ENCODE results near the gene FSTL3. TPM values are rescaled to one million over a fixed set of nuclear protein-coding genes. Genes with fewer than 3 reads are reported as not detected.

FSTL3 gene
- total RNA-seq, 2 donors from 2014 or later, result 4.1 to 10.1 TPM

DNA sequence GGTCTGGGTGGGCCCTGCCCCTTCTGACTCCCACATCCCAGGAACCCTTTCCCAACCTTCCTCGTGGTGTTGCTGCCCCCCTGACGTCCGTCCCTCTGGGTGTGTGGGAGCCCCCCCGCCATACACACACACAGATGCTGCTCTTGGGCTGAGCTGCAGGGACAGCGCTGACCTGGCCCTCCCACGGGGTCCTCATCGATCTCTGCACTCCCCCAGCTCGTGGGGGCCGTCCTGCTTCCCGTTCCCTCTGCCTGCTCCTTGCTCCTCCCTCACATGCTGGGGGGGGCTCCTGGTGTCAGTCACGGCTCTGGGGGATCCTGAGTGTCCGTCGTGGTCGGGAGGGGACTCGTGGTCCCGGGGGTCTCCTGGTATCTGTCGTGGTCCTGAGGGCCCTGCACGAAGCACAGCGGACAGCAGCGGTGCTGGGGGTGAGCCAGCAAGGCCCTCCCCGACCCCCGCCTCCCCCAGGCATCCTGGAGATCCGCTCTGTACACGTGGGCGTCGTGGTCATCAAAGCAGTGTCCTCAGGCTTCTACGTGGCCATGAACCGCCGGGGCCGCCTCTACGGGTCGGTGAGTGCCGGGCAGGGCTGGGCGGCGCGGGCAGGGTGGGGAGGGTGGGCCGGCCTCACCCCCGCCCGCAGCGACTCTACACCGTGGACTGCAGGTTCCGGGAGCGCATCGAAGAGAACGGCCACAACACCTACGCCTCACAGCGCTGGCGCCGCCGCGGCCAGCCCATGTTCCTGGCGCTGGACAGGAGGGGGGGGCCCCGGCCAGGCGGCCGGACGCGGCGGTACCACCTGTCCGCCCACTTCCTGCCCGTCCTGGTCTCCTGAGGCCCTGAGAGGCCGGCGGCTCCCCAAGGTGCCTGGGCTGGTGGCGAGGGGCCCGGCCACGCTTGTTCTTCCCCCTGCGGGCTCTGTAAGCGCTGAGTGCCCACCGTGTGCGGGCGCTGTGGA, 33.1 kb upstream of the FSTL3 start:
- H3K9me3 Mint-ChIP-seq, result no peaks in the 10 kb centered on the region
- H3K27ac Mint-ChIP-seq, result no peak overlapping the region

DNA sequence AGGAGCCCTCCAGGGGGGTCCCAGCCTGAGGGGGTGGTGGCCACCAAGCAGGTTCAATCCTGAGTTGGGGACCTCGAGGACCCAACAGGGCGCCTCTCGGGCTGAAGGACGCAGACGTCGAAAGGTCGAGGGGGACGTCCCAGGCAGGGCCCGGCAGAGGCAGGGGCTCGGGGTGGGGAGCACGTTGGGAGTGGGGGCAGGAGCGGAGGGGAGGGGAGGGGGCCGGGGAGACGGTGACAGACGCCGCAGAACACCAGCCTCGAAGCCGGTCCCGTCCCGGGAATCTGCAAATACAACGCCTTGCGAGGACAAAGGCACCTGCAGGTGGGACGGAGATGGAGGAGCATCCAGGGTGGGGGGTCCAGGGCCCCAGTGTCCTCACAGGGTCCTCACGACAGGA, 32.5 kb upstream of the FSTL3 start:
- H3K36me3 Mint-ChIP-seq, result no peaks in the 10 kb centered on the region
- H3K9me3 Mint-ChIP-seq, result no peaks in the 10 kb centered on the region
- H3K27ac Mint-ChIP-seq, result no peak overlapping the region
- ATAC-seq (no peak), DNase-seq (ENCODE audit: low spot score in 2 of 2) (no peak)

More for the DNA sequence above, 33.1 kb upstream of the FSTL3 start:
- no peaks in the 10 kb centered on the region for H3K36me3 Mint-ChIP-seq
- DNase-seq (ENCODE audit: low spot score in 2 of 2), result no peak
- no peak for ATAC-seq

DNA sequence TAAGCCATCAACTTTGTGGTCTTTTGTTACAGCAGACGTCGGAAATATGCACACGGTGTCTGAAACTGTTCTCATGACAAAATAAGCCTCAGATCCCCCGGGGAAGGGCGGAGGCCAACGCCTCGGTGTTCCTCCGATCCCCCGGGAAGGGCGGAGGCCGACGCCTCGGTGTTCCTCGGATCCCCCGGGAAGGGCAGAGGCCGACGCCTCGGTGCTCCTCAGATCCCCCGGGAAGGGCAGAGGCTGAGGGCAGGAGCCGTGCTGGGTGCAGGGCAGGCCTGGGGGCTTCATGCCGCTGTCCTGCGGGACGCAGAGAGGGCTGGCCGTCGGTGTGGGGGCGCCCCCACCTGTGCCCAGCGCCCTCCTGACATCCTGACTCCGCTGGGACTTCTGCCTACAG, 31.8 kb upstream of the FSTL3 start:
- DNase-seq (ENCODE audit: low spot score in 2 of 2) (no peak), ATAC-seq (no peak)
- no peaks in the 10 kb centered on the region for H3K9me3 Mint-ChIP-seq
- no peak overlapping the region for H3K27ac Mint-ChIP-seq
- H3K36me3 Mint-ChIP-seq, result no peaks in the 10 kb centered on the region

DNA sequence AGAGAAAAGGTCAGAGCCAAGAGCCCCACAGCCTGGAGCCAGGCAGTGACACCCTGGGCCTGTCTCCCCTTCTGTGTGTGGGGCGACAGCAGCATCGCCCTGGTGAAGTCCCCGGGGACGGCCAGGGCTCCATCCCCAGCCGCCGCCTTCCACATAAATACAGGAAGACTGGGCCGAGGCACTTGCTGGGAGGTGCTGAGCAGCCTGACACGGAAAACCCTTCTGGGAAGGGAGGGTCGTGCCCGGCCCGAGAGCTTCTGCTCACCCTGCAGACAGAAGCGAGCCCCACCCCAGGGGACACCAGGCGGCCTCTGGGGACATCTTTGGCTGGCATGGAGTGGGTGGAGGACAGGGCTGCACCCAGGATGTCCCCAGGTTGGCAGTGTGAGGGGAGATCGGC, 31.4 kb upstream of the FSTL3 start:
- Mint-ChIP-seq H3K36me3 (no peaks in the 10 kb centered on the region), H3K27ac (no peak overlapping the region), H3K9me3 (no peaks in the 10 kb centered on the region)
- DNase-seq (ENCODE audit: low spot score in 2 of 2) (no peak), ATAC-seq (no peak)

DNA sequence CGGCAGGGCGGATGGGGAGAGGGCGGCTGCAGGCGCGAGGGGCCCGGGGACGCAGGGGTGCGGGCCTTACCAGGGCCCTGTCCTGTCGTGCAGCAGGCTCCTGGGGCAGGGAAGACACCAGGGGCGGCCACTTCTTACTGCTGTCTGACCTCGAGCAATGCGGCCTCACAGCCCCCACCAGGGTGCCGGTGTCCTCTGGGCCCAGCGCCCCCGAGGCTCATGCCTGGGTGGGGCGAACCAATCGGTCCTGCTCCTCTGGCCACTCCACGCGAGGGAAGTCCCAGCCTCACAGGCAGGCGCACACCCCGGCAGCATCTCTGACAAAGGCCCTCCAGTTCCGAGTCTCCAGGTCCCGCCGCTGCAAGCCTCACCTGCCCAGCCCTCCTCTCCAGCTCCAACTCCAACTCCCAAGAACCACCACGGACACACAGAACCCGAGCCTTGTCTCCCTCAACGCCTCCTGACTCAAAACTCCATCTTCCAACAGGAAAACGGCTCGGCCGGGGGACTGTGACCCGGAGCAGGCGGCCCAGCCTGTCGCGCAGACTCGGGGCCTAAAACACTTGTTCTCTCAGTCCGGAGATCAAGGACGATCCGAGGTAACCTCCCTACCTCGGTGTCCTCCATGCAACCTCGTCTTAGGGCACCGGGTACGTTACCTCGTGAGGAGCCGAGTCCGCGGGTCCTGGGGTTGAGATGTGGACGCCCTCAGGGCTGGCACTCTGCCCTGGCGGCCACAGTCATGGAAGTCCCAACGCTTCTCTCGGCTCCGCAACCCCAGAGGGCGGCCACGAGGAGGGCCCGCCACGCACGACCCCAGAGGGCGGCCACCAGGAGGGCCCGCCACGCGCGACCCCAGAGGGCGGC, 30.0 kb upstream of the FSTL3 start:
- Mint-ChIP-seq H3K27ac (no peak overlapping the region), H3K9me3 (no peaks in the 10 kb centered on the region), H3K36me3 (no peaks in the 10 kb centered on the region)
- DNase-seq (ENCODE audit: low spot score in 2 of 2) (no peak), ATAC-seq (no peak)

DNA sequence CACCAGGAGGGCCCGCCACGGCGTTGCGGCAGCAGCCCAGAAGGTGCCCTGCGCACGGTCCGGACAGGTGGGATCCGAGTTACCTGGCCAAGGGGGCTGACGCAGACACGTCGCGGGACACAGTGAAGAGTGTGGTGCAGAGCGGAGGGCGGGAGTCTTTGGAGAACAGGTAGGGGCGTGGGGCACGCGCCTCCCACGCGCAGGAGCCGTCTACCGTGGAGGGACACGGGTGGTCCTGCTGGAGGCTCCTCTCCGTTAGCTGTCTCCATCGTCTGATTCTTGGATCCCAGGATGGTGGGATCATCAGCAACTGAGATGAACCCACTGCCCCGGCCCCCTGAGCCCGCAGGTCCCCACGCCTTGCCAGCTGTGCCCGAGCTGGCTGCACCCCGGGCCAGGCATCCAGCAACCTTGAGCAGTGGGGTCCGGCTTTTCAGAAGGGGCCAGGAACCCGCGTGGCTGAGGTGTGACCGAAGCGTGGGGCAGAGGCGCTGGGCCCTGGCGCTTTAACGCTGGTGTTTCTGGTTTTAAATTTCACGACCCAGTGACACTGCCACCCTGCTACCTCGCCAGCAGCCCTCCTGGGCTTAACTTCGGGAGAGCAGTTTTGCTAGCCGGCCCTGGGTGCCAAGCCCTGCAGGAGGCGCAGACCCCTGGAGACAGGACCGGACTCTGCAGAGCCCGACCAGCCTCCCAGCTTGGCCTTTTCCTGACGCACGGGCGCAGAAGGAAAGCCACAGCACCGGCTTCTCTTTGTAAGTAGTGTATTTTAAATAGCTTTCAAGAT, 29.2 kb upstream of the FSTL3 start:
- H3K9me3 Mint-ChIP-seq, result no peaks in the 10 kb centered on the region
- H3K36me3 Mint-ChIP-seq, result no peaks in the 10 kb centered on the region
- DNase-seq (ENCODE audit: low spot score in 2 of 2), result no peak
- ATAC-seq, result no peak
- no peak overlapping the region for H3K27ac Mint-ChIP-seq

DNA sequence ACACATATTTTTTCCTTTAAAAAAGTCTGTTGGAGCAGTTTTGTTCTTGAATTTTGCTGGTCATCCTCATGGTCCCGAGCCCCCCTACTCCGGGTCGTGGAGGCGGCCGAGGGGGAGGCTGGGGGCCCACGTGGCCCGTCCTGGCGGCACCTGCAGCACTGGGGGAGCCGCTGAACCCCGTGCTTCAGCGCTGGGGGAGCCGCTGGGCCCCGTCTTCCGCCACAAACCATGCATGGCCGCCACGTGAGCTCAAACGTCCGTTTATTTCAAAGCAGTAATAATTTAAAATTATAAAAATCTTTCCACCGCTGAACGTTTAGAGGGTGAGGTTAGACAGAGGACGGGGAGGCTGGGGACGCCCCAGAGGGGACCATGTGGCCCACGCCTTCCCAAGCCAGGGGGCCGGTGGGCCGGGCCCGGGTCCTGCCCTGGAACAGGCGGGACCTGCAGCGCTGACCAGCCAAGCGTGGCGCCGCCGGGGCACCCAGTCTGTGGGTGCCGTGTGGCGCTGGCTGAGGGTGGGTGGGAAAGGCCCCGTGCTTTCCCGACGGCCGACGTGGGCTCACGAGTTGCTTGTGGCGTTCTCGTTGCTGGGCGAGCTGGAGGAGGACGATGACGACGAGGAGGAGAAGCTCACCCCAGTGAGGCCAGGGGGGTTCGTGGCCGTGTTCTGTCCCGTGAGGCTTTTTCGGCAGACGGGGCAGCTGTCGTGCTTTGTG, 28.5 kb upstream of the FSTL3 start:
- Mint-ChIP-seq H3K27ac (no peak overlapping the region), H3K36me3 (no peaks in the 10 kb centered on the region), H3K9me3 (no peaks in the 10 kb centered on the region)
- DNase-seq (ENCODE audit: low spot score in 2 of 2), result no peak
- no peak for ATAC-seq

DNA sequence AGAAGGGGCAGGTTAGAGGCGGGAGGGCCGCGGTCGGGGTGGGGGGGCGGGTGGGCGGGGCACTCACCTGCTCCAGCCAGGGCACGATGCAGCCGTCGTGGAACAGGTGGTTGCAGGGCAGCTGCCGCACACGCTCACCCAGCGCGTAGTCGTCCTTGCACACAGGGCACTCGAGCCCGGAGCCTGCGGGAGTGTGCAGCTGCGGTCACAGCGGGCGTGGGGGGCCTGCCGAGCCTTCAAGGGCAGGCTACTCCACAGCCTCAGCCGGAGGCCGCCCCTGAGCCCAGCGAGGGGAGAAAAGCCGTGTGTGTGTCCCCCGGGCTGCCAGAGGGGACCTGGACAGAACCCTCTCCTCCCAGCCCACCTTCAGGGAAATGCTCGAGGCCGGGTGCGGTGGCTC, 27.9 kb upstream of the FSTL3 start:
- no peaks in the 10 kb centered on the region for H3K9me3 Mint-ChIP-seq
- H3K36me3 Mint-ChIP-seq, result no peaks in the 10 kb centered on the region
- no peak overlapping the region for H3K27ac Mint-ChIP-seq
- no peak for ATAC-seq
- no peak for DNase-seq (ENCODE audit: low spot score in 2 of 2)

DNA sequence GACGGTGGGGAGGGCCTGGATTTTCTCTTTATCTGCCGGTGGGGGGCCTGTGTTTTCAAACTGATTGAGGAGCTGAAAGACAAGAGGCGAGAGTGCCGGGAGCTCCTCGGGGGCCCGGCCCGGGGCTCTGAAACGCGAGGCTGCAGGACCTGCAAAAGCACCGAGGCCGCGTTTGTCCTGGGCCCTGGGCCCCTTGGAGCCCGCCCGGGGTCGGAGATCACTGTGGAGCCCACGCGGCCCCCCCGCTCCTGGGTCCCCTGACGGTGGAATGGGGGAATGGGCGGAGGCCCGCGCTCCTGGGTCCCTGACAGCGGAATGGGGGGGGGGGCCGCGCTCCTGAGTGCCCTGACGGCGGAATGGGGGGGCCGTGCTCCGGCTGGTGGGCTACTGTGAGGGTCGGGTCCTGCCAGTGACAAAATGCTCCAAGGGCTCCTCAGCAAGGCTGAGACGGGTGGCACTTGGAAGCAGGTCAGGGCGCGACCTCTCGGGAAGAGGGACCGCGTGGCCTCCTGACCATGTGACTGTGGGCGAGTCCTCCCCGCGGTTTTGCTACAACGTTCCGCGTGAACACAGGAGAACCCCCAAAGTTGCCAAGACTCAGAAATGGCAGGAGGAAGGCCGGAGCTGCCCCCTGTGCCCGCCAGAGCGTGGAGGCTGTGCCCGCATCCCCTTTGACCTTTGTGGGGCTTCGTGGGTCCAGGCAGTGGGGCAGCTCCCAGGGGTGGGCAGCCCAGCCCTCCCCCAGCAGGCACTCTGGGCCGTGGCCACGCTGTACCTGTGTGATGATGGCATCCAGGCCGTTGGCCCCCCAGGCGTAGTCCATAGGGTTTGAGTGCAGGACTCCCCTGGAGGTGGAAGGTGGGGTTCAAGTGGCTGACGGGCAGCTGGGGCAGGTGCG, 27.0 kb upstream of the FSTL3 start:
- no peak overlapping the region for H3K27ac Mint-ChIP-seq
- no peaks in the 10 kb centered on the region for H3K36me3 Mint-ChIP-seq

DNA sequence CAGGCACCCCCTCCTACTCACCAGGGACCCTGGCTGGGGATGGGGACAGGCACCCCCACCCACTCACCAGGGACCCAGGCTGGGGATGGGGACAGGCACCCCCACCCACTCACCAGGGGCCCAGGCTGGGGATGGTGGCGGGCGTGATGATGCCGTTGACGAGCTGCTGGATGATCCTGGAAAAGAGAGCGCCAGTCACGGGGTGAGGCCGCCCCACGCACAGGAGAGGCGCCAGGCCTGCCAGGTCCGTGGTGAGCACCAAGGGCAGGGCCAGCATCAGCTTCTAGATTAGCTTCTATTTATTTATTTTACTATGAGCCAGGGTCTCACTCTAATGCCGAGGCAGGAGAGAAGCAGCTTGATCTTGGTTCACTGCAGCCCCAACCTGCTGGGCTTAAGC, 26.1 kb upstream of the FSTL3 start:
- no peak for DNase-seq (ENCODE audit: low spot score in 2 of 2)
- Mint-ChIP-seq H3K36me3 (no peaks in the 10 kb centered on the region), H3K27ac (no peak overlapping the region), H3K9me3 (no peaks in the 10 kb centered on the region)
- ATAC-seq, result no peak

More for the DNA sequence above, 27.0 kb upstream of the FSTL3 start:
- no peak for DNase-seq (ENCODE audit: low spot score in 2 of 2)
- no peak for ATAC-seq
- no peaks in the 10 kb centered on the region for H3K9me3 Mint-ChIP-seq

DNA sequence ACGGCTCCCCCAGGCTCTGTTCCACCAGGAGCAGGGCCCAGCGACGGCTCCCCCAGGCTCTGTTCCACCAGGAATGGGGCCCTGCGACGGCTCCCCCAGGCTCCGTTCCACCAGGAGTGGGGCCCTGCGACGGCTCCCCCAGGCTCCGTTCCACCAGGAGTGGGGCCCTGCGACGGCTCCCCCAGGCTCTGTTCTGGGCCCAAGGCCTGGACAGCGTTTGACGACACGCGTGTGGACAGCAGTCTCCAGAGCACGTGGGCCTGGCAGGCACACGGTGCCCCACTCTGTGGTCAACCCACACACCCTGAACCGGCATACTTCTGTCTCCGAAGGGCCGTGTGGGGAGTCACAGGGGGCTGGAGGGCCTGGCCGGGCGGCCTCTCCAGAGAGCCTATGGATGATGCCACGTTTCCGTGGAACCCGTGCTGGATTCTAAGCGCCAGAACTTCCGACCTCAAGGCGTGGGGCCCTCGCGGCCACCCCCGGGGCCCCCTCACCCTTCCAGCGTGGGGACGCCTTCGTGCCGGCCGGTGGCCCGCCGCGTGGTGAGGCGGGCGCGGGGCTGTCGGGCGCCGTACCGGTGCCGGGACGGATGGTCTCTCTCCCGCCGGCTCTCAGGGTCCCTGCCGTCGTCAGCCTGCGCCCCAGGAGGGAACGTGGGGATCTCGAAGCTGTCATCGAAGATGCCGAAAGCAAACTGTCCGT, 24.9 kb upstream of the FSTL3 start:
- no peaks in the 10 kb centered on the region for H3K9me3 Mint-ChIP-seq
- DNase-seq (ENCODE audit: low spot score in 2 of 2) (no peak), ATAC-seq (no peak)
- no peak overlapping the region for H3K27ac Mint-ChIP-seq
- H3K36me3 Mint-ChIP-seq, result peaks cover 0 to 10% of the 10 kb centered on the region in 2 donors

DNA sequence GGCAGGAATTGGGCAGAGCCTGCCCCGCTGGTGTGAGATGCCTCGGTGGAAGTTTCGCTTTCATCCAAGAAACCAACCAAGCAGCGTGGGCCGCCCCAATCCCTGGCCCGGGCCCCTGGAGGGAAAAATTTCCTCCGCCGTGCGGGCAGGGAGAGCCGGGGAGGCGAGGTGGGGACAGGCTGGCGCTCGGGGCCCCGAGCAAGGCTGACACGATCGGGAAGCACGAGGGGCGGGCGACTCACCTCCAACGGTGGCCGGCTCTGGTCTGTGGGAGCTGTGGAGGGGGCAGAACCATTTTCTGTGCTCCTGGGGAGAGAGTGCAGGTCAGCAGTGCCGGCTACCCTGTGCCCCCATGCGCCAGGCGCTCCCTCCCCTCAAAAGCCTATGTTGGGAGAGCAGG, 24.2 kb upstream of the FSTL3 start:
- Mint-ChIP-seq H3K9me3 (no peaks in the 10 kb centered on the region), H3K36me3 (peaks cover 0 to 12% of the 10 kb centered on the region in 2 donors), H3K27ac (no peak overlapping the region)
- ATAC-seq, result no peak
- DNase-seq (ENCODE audit: low spot score in 2 of 2), result no peak

DNA sequence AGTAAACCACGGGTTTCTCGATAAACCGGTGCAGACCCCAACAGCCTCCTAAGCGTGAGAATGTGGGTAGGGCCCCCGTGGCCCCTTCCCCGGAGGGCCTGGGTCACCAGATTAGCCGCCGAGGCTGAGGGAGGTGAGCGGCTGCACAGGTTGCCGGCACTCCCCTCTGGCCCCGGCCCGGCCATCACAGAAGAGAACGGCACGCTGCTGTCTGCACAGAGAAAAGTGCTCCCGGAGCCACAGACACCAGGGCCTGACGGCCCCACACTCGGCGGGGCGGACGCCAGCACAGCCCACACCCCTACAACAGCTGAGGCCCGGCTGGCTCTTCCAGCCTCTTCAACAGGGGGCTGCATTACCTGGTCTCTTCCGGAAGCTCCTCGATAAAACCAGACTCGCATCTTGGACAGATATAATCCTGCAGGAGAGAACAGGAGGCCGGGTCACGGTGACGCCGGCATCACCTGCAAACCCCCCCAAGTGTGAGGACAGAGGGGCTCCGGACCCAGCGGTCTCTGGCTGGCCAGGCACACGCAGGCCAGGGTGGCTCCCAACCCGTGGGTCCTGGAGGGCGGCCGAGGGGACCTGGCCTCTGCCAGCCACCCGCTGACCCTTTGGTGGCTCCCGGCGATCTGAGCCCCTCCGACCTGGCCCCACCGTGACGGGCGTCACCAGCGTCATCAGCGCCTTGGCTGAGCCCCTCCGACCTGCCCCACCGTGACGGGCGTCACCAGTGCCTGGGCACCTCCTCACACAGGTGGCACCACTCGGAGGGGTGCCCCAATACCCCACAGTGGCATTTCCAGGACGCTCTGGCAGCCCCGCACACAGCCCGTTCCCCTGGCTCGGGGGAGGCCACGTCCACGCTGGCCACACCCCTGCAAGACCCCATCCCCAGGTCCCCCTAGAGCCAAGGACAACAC, 23.5 kb upstream of the FSTL3 start:
- Mint-ChIP-seq H3K27ac (no peak overlapping the region), H3K9me3 (no peaks in the 10 kb centered on the region), H3K36me3 (peaks cover 0 to 12% of the 10 kb centered on the region in 2 donors)
- no peak for DNase-seq (ENCODE audit: low spot score in 2 of 2)
- ATAC-seq, result no peak

DNA sequence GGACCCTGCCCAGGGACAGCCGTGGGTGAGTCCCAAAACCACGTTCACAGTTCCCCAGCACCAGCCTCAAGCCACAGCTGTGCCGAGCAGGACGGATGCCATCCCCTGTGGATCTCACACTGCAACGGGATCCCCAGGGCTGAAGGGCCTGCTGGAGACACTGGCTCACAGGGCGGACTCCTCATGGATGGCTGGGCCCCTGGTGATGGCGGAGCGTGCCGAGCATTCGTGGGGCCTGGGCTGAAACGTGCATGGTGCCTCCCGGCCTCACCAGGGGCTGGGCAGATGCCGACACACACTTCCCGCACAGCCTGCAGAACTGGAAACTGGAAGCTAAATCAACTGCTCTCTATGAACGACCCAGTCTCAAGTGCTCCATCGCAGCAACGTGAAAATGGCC, 22.8 kb upstream of the FSTL3 start:
- Mint-ChIP-seq H3K9me3 (no peaks in the 10 kb centered on the region), H3K36me3 (peaks cover 0 to 12% of the 10 kb centered on the region in 2 donors), H3K27ac (no peak overlapping the region)
- ATAC-seq (no peak), DNase-seq (ENCODE audit: low spot score in 2 of 2) (no peak)
